Panc1 (cell line): Measurements from ENCODE around the gene ANKRD17. TPM values are rescaled to one million over a fixed set of nuclear protein-coding genes. Genes with fewer than 3 reads are reported as not detected.
A peak's percentile ranks its signal among the peaks of the same experiment; 100 is the strongest.

Source experiments
- ATAC-seq: fragments of 200-7000 bp; cut with Tn5 transposase; 2 replicates; pipeline ENCODE4 v1.9.1; 2020; ENCODE audit warnings: mild to moderate bottlenecking, moderate library complexity
- BruUV-seq: library from RNA; stranded (reverse); fragments of 400-500 nt; replicated peaks from 2 replicates; lab custom pipeline; 2021; lab: Mats Ljungman, UMichigan
- CTCF ChIA-PET: fragments of 300-600 bp; sonication (Branson Sonifier 250); formaldehyde crosslinking; loops from one replicate; lab custom pipeline; 2022; ENCODE audit warnings: antibody characterized with exemption; lab: Charles Lee
- POLR2A ChIA-PET: fragments of 300-600 bp; sonication (Branson Sonifier 250); formaldehyde crosslinking; loops from one replicate; lab custom pipeline; 2022; ENCODE audit warnings: antibody characterized with exemption; lab: Charles Lee
- DNase-seq: peaks from one replicate; pipeline ENCODE4 v3.0.0-alpha.2; 2010; ENCODE audit warnings: low read depth, low spot score
- H3K27ac ChIP-seq: 2 replicates; pipeline ENCODE4 v1.5.1; 2011; ENCODE audit warnings: mild to moderate bottlenecking, low read length, inconsistent platforms
- H3K27me3 ChIP-seq: fragments of 200-500 bp; sonication (Bioruptor generic); 2 replicates; pipeline ENCODE4 v1.6.0; 2014; ENCODE audit warnings: low read length, inconsistent platforms; ENCODE audit not compliant: control insufficient read depth, insufficient read depth
- H3K36me3 ChIP-seq: fragments of 200-500 bp; sonication (Bioruptor generic); 2 replicates; pipeline ENCODE4 v1.5.1; 2014; ENCODE audit warnings: inconsistent platforms, mild to moderate bottlenecking, low read length, moderate library complexity; ENCODE audit not compliant: control insufficient read depth, insufficient read depth
- H3K4me1 ChIP-seq: 2 replicates; pipeline ENCODE4 v1.5.1; 2011; ENCODE audit warnings: inconsistent platforms, mild to moderate bottlenecking, low read length, moderate library complexity; ENCODE audit not compliant: control insufficient read depth, insufficient read depth
- H3K4me3 ChIP-seq, 2 experiments: 2 replicates each; pipeline ENCODE4 v1.5.1; 2011 to 2012; ENCODE audit warnings: low read depth in 2 of 2, low read length in 2 of 2, mild to moderate bottlenecking in 2 of 2, inconsistent platforms in 1 of 2, moderate library complexity in 1 of 2
- H3K9me3 ChIP-seq: fragments of 200-500 bp; sonication (Bioruptor generic); 2 replicates; pipeline ENCODE4 v1.5.1; 2014; ENCODE audit warnings: low read depth, mild to moderate bottlenecking, inconsistent platforms, low read length, moderate library complexity; ENCODE audit not compliant: control insufficient read depth, insufficient read depth
- POLR2AphosphoS5 ChIP-seq: IDR thresholded peaks from 2 replicates; pipeline ENCODE4 v1.6.1; 2012; ENCODE audit warnings: mild to moderate bottlenecking, low read depth, low read length, moderate library complexity
- SIN3A ChIP-seq: IDR thresholded peaks from 2 replicates; pipeline ENCODE4 v1.6.1; 2012; ENCODE audit warnings: low read depth, mild to moderate bottlenecking, low read length, moderate library complexity, borderline replicate concordance; ENCODE audit not compliant: insufficient read depth
- TCF7L2 ChIP-seq: IDR thresholded peaks from 2 replicates; pipeline ENCODE4 v1.6.1; 2011; ENCODE audit warnings: mild to moderate bottlenecking, low read depth, low read length, inconsistent platforms
- in situ Hi-C: cut with HindIII; loops from 2 replicates; pipeline ENCODE4 v1.10.0; 2016; ENCODE audit warnings: low sequenced_read_pairs, low pct_unique_long_range_greater_than_20kb
- intact Hi-C: fragments of 100-400 bp; cut with micrococcal nuclease; formaldehyde crosslinking; loops from one replicate; pipeline ENCODE4 v1.10.0; 2022; ENCODE audit not compliant: unreplicated experiment
- total RNA-seq: library from RNA; stranded (reverse); gene quantifications from one replicate; pipeline ENCODE4 v1.2.1, GENCODE V29; 2021; ENCODE audit not compliant: unreplicated experiment
- TF ChIP-seq, protein P1 (sequence below): fragments of 450-650 bp; IDR thresholded peaks from 2 replicates; pipeline ENCODE4 v1.5.1; 2017; ENCODE audit warnings: mild to moderate bottlenecking
- TF ChIP-seq, protein P2 (sequence below), 2 experiments: IDR thresholded peaks; 2 replicates each; pipeline ENCODE4 v1.6.1; 2011 to 2012; ENCODE audit warnings: low read depth in 2 of 2, control low read depth in 1 of 2, low read length in 1 of 2, mild to moderate bottlenecking in 1 of 2, moderate library complexity in 1 of 2; ENCODE audit not compliant: insufficient read depth in 1 of 2

Gene ANKRD17
- total RNA-seq, 1 experiment from 2014 or later: 38.5 TPM

DNA sequence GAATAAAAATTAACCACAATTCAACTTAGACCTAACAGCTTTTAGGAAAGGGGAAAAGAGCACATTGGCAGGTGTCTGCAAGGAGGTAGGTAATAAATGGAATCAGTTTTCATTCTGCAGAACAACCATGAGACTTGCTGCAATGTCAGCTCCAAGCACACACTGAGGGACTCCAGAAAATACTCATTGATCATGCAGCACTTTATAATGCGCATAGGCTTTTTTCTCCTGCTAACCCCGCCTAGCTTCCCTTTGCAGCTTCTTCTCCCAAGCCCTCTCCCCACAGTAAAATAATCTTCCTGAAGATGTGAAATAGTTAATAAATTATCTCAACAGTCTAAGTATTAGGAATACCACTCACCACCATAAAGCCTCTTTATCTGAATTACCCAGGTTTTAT, 36.9 kb downstream of the ANKRD17 start:
- no peaks in the 10 kb centered on the region; the same call in 1 of the 2 replicates for H3K36me3 ChIP-seq
- CTCF ChIA-PET: no interaction called here
- intact Hi-C loops (no loop called here), in situ Hi-C loops (no loop called here)
- H3K4me3 ChIP-seq: peak overlapping the region in 1 of 2 experiments; percentile 62; a peak in 2 of 4 replicates
- POLR2A ChIA-PET: no interaction called here
- no TSS peak for BruUV-seq
- no peak for DNase-seq
- no peaks in the 10 kb centered on the region for H3K9me3 ChIP-seq
- no peaks in the 10 kb centered on the region for H3K27me3 ChIP-seq
- ATAC-seq: no peak
- H3K4me1 ChIP-seq: peaks cover 12% of the 10 kb centered on the region
- no peak overlapping the region for H3K27ac ChIP-seq
- TF ChIP-seq, protein P1, sequence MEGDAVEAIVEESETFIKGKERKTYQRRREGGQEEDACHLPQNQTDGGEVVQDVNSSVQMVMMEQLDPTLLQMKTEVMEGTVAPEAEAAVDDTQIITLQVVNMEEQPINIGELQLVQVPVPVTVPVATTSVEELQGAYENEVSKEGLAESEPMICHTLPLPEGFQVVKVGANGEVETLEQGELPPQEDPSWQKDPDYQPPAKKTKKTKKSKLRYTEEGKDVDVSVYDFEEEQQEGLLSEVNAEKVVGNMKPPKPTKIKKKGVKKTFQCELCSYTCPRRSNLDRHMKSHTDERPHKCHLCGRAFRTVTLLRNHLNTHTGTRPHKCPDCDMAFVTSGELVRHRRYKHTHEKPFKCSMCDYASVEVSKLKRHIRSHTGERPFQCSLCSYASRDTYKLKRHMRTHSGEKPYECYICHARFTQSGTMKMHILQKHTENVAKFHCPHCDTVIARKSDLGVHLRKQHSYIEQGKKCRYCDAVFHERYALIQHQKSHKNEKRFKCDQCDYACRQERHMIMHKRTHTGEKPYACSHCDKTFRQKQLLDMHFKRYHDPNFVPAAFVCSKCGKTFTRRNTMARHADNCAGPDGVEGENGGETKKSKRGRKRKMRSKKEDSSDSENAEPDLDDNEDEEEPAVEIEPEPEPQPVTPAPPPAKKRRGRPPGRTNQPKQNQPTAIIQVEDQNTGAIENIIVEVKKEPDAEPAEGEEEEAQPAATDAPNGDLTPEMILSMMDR: no peak
- TF ChIP-seq TCF7L2 (no peak), POLR2AphosphoS5 (no peak), SIN3A (no peak)
- TF ChIP-seq, protein P2, sequence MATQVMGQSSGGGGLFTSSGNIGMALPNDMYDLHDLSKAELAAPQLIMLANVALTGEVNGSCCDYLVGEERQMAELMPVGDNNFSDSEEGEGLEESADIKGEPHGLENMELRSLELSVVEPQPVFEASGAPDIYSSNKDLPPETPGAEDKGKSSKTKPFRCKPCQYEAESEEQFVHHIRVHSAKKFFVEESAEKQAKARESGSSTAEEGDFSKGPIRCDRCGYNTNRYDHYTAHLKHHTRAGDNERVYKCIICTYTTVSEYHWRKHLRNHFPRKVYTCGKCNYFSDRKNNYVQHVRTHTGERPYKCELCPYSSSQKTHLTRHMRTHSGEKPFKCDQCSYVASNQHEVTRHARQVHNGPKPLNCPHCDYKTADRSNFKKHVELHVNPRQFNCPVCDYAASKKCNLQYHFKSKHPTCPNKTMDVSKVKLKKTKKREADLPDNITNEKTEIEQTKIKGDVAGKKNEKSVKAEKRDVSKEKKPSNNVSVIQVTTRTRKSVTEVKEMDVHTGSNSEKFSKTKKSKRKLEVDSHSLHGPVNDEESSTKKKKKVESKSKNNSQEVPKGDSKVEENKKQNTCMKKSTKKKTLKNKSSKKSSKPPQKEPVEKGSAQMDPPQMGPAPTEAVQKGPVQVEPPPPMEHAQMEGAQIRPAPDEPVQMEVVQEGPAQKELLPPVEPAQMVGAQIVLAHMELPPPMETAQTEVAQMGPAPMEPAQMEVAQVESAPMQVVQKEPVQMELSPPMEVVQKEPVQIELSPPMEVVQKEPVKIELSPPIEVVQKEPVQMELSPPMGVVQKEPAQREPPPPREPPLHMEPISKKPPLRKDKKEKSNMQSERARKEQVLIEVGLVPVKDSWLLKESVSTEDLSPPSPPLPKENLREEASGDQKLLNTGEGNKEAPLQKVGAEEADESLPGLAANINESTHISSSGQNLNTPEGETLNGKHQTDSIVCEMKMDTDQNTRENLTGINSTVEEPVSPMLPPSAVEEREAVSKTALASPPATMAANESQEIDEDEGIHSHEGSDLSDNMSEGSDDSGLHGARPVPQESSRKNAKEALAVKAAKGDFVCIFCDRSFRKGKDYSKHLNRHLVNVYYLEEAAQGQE (IDR thresholded peaks at IDR 0.05; ENCODE audit: insufficient read depth in 1 of 2, low read depth in 2 of 2, low read length in 1 of 2): no peak

DNA sequence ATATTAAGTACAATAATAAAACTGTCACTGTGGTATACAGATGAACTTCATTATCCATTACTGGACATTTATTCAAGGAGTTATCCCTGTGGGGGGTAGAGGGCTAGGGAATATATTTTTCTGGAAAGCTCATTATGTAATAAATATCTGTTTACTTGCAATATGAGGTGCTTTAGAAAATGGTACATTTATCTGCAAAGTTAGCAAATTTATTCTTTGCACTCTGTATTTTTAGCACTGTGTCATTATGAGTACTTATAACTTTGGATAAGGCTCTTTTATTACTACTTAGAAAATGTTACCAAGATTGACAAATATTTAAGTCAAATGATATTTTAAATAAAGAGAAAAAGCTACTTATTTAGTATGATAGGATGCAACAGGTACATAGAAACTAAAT, 37.8 kb downstream of the ANKRD17 start:
- H3K36me3 ChIP-seq: no peaks in the 10 kb centered on the region; the same call in 1 of the 2 replicates
- intact Hi-C loops (no loop called here), in situ Hi-C loops (no loop called here)
- H3K9me3 ChIP-seq: no peaks in the 10 kb centered on the region
- H3K27me3 ChIP-seq: no peaks in the 10 kb centered on the region
- no peak for DNase-seq
- H3K27ac ChIP-seq: no peak overlapping the region
- BruUV-seq: no TSS peak
- no peak overlapping the region for H3K4me3 ChIP-seq
- no peak for ATAC-seq
- ChIA-PET POLR2A (no interaction called here), CTCF (no interaction called here)
- TF ChIP-seq TCF7L2 (no peak), SIN3A (no peak), POLR2AphosphoS5 (no peak)
- TF ChIP-seq, protein P2 (IDR thresholded peaks at IDR 0.05; ENCODE audit: insufficient read depth in 1 of 2, low read depth in 2 of 2, low read length in 1 of 2): no peak
- TF ChIP-seq, protein P1: no peak
- peaks cover 12% of the 10 kb centered on the region for H3K4me1 ChIP-seq
